GM12875 (cell line): ENCODE data around the gene CHCHD5.
A peak's percentile ranks its signal among the peaks of the same experiment; 100 is the strongest.

Experiments used
- H3K4me3 ChIP-seq: one replicate; pipeline ENCODE4 v1.5.1; 2011; ENCODE audit warnings: low read depth, low read length, control low read depth
- CTCF ChIP-seq: IDR thresholded peaks from 2 replicates; pipeline ENCODE4 v1.5.1; 2011; ENCODE audit warnings: low read depth, mild to moderate bottlenecking, control low read depth, inconsistent platforms, low read length, moderate library complexity, borderline replicate concordance; ENCODE audit not compliant: insufficient read depth

Gene CHCHD5

DNA sequence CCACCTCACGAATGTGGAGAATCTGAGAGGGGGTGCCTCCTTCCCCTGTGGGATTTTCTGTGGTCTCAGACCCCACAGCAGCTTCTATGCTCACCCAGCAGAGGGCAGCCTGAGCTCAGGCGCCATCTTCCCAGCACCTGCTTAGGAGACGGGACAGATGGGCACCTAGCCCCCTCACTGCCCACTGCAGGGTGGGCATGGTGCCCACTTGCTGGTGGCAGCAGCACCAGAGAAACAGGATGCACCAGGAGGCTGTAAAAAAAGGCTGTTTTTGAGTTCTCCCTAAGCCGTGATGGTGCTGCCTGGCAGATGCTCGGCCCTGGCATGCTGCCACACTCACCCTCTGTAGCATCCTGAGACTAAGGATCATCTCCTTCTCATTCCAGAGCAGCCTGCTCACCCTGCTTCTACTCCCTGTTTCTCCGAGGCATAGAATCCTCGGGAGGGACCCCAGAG is 42.2 kb downstream of the CHCHD5 start:
- no peak overlapping the region for H3K4me3 ChIP-seq
- peak; percentile 96 for TF ChIP-seq CTCF

- H3K4me3 ChIP-seq = no peak overlapping the region
- TF ChIP-seq CTCF = no peak
Measured at GRCh38 chr2:112627060-112628040, 42.9 kb downstream of the CHCHD5 start.

GRCh38 chr2:112629224-112629623 is 44.8 kb downstream of the CHCHD5 start:
- TF ChIP-seq CTCF = no peak
- no peak overlapping the region for H3K4me3 ChIP-seq

- H3K4me3 ChIP-seq = no peak overlapping the region
- no peak for TF ChIP-seq CTCF
Measured at GRCh38 chr2:112629823-112630222, 45.4 kb downstream of the CHCHD5 start.

DNA sequence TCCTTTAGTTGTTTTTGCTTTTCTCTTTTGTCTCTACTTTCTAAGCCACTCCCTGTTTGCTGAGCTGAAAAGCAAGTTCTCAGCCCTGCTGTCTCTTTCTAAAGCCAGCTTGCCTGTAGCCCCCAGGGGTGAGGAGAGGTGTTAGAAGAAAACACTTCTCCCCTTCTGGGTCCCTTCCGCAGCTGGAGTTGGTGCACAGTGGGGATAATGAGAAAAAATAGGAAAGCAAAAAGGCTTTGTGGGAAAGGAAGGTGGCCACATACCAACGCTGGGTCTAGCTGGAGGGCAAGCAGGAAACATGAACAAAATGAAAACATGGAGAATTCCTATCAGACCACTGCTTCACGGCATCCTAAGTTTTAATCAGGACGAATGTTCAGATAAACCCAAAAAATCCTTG is 45.9 kb downstream of the CHCHD5 start:
- TF ChIP-seq CTCF = no peak
- H3K4me3 ChIP-seq = no peak overlapping the region

- TF ChIP-seq CTCF = no peak
- no peak overlapping the region for H3K4me3 ChIP-seq
Measured at GRCh38 chr2:112633708-112634107, 49.3 kb downstream of the CHCHD5 start.

GRCh38 chr2:112634153-112634873 is 49.9 kb downstream of the CHCHD5 start:
- TF ChIP-seq CTCF = no peak
- no peak overlapping the region for H3K4me3 ChIP-seq
